K562 (cell line): Measurements from ENCODE around the gene POFUT2. TPM values are rescaled to one million over a fixed set of nuclear protein-coding genes. Genes with fewer than 3 reads are reported as not detected.

Experiments used
- polyA plus RNA-seq, 8 experiments: library from polyadenylated mRNA; depleted of rRNA in 4 of 8; stranded (reverse) in 5 of 8; unstranded in 3 of 8; fragments of >200 nt; fragmentation: Nextera tagmentation in 2 of 8; fragmentation: Illumina TruSeq in 1 of 8; extraction: Ambion mirVana in 2 of 8; extraction: Trizol in 1 of 8; gene quantifications; 2 replicates each; pipeline versions ENCODE4 v1.2.1 to v1.2.3, GENCODE V29; 2011 to 2014; ENCODE audit warnings: inconsistent platforms in 1 of 8, missing spikeins in 1 of 8
- total RNA-seq, 7 experiments: library from RNA; depleted of rRNA in 6 of 7; stranded (reverse); fragments of >200 nt in 6 of 7; fragmentation: Illumina TruSeq in 2 of 7; extraction: Trizol in 2 of 7; gene quantifications; 2 replicates each; pipeline versions ENCODE4 v1.2.1 to v1.2.3, GENCODE V29; 2011 to 2021; ENCODE audit warnings: low replicate concordance in 1 of 7
- TF ChIP-seq, protein P1 (sequence below): fragments of 450-650 bp; IDR thresholded peaks from 2 replicates; pipeline ENCODE4 v1.6.1; 2016; ENCODE audit warnings: mild to moderate bottlenecking, moderate library complexity

POFUT2 gene
- total and polyA plus RNA-seq, 9 of the 15 experiments (the other 6 are each of a cell fraction or from before 2014, with no cell fraction given) = 1.1 to 24.2 (median 11.0) TPM

DNA sequence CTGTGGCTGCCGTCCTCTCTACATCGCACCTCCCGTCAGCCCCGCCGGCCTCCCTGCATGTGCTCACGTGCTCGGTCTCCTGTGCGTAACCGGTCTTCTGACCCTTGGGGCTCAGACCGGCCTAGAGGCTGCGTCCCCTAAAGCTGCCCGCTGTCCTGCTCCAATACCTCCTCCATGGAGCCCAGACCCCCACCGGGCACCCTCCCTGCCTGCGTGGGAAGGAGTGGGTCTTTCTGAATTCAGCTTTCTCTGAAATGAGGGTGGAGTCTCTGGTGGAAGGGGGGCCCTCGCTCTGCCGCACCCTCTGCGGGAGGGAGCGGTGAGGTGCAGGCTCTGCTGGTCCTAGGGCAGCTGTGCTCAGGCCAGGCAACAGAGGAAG lies 18.7 kb upstream of the POFUT2 start (continued):
- TF ChIP-seq, protein P1, sequence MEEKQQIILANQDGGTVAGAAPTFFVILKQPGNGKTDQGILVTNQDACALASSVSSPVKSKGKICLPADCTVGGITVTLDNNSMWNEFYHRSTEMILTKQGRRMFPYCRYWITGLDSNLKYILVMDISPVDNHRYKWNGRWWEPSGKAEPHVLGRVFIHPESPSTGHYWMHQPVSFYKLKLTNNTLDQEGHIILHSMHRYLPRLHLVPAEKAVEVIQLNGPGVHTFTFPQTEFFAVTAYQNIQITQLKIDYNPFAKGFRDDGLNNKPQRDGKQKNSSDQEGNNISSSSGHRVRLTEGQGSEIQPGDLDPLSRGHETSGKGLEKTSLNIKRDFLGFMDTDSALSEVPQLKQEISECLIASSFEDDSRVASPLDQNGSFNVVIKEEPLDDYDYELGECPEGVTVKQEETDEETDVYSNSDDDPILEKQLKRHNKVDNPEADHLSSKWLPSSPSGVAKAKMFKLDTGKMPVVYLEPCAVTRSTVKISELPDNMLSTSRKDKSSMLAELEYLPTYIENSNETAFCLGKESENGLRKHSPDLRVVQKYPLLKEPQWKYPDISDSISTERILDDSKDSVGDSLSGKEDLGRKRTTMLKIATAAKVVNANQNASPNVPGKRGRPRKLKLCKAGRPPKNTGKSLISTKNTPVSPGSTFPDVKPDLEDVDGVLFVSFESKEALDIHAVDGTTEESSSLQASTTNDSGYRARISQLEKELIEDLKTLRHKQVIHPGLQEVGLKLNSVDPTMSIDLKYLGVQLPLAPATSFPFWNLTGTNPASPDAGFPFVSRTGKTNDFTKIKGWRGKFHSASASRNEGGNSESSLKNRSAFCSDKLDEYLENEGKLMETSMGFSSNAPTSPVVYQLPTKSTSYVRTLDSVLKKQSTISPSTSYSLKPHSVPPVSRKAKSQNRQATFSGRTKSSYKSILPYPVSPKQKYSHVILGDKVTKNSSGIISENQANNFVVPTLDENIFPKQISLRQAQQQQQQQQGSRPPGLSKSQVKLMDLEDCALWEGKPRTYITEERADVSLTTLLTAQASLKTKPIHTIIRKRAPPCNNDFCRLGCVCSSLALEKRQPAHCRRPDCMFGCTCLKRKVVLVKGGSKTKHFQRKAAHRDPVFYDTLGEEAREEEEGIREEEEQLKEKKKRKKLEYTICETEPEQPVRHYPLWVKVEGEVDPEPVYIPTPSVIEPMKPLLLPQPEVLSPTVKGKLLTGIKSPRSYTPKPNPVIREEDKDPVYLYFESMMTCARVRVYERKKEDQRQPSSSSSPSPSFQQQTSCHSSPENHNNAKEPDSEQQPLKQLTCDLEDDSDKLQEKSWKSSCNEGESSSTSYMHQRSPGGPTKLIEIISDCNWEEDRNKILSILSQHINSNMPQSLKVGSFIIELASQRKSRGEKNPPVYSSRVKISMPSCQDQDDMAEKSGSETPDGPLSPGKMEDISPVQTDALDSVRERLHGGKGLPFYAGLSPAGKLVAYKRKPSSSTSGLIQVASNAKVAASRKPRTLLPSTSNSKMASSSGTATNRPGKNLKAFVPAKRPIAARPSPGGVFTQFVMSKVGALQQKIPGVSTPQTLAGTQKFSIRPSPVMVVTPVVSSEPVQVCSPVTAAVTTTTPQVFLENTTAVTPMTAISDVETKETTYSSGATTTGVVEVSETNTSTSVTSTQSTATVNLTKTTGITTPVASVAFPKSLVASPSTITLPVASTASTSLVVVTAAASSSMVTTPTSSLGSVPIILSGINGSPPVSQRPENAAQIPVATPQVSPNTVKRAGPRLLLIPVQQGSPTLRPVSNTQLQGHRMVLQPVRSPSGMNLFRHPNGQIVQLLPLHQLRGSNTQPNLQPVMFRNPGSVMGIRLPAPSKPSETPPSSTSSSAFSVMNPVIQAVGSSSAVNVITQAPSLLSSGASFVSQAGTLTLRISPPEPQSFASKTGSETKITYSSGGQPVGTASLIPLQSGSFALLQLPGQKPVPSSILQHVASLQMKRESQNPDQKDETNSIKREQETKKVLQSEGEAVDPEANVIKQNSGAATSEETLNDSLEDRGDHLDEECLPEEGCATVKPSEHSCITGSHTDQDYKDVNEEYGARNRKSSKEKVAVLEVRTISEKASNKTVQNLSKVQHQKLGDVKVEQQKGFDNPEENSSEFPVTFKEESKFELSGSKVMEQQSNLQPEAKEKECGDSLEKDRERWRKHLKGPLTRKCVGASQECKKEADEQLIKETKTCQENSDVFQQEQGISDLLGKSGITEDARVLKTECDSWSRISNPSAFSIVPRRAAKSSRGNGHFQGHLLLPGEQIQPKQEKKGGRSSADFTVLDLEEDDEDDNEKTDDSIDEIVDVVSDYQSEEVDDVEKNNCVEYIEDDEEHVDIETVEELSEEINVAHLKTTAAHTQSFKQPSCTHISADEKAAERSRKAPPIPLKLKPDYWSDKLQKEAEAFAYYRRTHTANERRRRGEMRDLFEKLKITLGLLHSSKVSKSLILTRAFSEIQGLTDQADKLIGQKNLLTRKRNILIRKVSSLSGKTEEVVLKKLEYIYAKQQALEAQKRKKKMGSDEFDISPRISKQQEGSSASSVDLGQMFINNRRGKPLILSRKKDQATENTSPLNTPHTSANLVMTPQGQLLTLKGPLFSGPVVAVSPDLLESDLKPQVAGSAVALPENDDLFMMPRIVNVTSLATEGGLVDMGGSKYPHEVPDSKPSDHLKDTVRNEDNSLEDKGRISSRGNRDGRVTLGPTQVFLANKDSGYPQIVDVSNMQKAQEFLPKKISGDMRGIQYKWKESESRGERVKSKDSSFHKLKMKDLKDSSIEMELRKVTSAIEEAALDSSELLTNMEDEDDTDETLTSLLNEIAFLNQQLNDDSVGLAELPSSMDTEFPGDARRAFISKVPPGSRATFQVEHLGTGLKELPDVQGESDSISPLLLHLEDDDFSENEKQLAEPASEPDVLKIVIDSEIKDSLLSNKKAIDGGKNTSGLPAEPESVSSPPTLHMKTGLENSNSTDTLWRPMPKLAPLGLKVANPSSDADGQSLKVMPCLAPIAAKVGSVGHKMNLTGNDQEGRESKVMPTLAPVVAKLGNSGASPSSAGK = peak; percentile 68
